ENCODE measurements around the gene SOX2. TPM values are rescaled to one million over a fixed set of nuclear protein-coding genes. Genes with fewer than 3 reads are reported as not detected.

Gene SOX2
- total RNA-seq, 2 experiments from 2014 or later, result not detected

- no peaks in the 10 kb centered on the region for H3K36me3 Mint-ChIP-seq (ENCODE audit: low read depth)
- Histone ChIP-seq H3K27ac (ENCODE audit: low read depth in 1 of 2, low read length in 2 of 2) (no peak overlapping the region), H3K36me3 (ENCODE audit: insufficient read depth, low read length) (no peaks in the 10 kb centered on the region), H3K4me3 (ENCODE audit: low read length) (peak overlapping the region; percentile 50), H3K9me3 (ENCODE audit: control insufficient read depth in 1 of 2, insufficient read depth in 1 of 2, low read length in 2 of 2) (peaks cover 24 to 44% of the 10 kb centered on the region in 2 experiments), H3K27me3 (ENCODE audit: control insufficient read depth in 1 of 2, insufficient read depth in 2 of 2, low read length in 2 of 2) (peaks cover 91 to 96% of the 10 kb centered on the region in 2 experiments), H3K4me1 (ENCODE audit: insufficient read depth, low read length) (peaks cover 18% of the 10 kb centered on the region)
- peaks cover 26% of the 10 kb centered on the region for H3K4me1 Mint-ChIP-seq (ENCODE audit: low read depth)
- ChIA-PET POLR2A (no interaction called here), CTCF (no interaction called here)
- no peak for ATAC-seq (ENCODE audit: poor library complexity)
- no peak for DNase-seq
- H3K4me3 Mint-ChIP-seq, result peak overlapping the region; percentile 62
- no peak overlapping the region for H3K27ac Mint-ChIP-seq
- no peak for TF ChIP-seq CTCF (IDR thresholded peaks at IDR 0.05)
- peaks cover 99% of the 10 kb centered on the region for H3K27me3 Mint-ChIP-seq
- H3K9me3 Mint-ChIP-seq, result peaks cover 18% of the 10 kb centered on the region
- intact Hi-C loops (cut with DNase I, micrococcal nuclease), result no loop called here
These were observed 14.9 kb downstream of the SOX2 start for GRCh38 chr3:181726351-181727330.

DNA sequence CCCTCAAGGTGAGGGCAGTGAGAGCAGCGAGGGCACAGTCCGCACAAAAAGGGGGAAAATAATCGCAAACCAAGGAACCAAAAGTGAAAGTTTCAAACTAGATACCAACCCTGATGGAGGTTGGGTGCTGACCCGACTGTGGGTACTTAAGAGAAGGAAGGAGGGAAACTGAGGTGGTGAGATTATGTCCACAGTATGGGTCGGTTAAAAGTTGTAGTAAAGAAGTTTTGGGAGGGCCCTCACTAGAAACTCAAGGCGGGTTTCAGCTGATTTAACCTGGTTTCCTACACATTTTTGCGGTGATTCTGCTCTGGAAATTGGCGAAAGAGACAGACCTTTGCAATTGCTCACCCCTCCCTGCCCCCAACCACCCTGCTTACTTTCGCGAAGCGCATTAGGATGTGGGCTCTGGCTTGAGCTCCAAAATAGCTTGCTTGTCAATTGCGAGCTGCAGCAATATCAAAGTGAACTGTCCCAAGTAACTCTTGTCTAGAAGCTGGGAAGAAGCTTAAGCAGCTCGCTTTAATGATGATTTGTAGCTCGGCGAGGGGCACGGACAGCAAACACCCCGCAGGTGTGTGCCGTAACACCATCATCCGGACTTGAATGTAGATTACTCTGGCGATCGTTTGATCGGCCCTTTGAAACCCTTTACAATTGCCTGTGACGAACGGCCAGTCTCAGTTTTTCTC, 15.8 kb downstream of the SOX2 start:
- Mint-ChIP-seq H3K4me3 (peak overlapping the region; percentile 62), H3K36me3 (ENCODE audit: low read depth) (no peaks in the 10 kb centered on the region), H3K27me3 (peaks cover 97% of the 10 kb centered on the region), H3K4me1 (ENCODE audit: low read depth) (peaks cover 26% of the 10 kb centered on the region), H3K9me3 (peaks cover 18% of the 10 kb centered on the region), H3K27ac (no peak overlapping the region)
- ATAC-seq (ENCODE audit: poor library complexity) (no peak), DNase-seq (no peak)
- H3K9me3 ChIP-seq (ENCODE audit: control insufficient read depth in 1 of 2, insufficient read depth in 1 of 2, low read length in 2 of 2), result peaks cover 23 to 41% of the 10 kb centered on the region in 2 experiments
- no peak overlapping the region for H3K27ac ChIP-seq (ENCODE audit: low read depth in 1 of 2, low read length in 2 of 2)
- H3K27me3 ChIP-seq (ENCODE audit: control insufficient read depth in 1 of 2, insufficient read depth in 2 of 2, low read length in 2 of 2), result peaks cover 87 to 88% of the 10 kb centered on the region in 2 experiments
- POLR2A ChIA-PET, result no interaction called here
- intact Hi-C loops (cut with DNase I, micrococcal nuclease), result no loop called here
- H3K4me3 ChIP-seq (ENCODE audit: low read length), result peak overlapping the region; percentile 50
- H3K4me1 ChIP-seq (ENCODE audit: insufficient read depth, low read length), result peaks cover 18% of the 10 kb centered on the region
- CTCF ChIA-PET, result no interaction called here
- no peaks in the 10 kb centered on the region for H3K36me3 ChIP-seq (ENCODE audit: insufficient read depth, low read length)
- TF ChIP-seq CTCF (IDR thresholded peaks at IDR 0.05), result no peak

- POLR2A ChIA-PET, result no interaction called here
- no peak overlapping the region for H3K4me3 ChIP-seq (ENCODE audit: low read length)
- no peak for ATAC-seq (ENCODE audit: poor library complexity)
- intact Hi-C loops (cut with DNase I, micrococcal nuclease), result no loop called here
- no peaks in the 10 kb centered on the region for H3K36me3 ChIP-seq (ENCODE audit: insufficient read depth, low read length)
- peaks cover 18% of the 10 kb centered on the region for H3K4me1 ChIP-seq (ENCODE audit: insufficient read depth, low read length)
- H3K9me3 Mint-ChIP-seq, result peaks cover 13% of the 10 kb centered on the region
- DNase-seq, result no peak
- H3K4me1 Mint-ChIP-seq (ENCODE audit: low read depth), result peaks cover 26% of the 10 kb centered on the region
- no peak overlapping the region for H3K4me3 Mint-ChIP-seq
- CTCF ChIA-PET, result no interaction called here
- no peak overlapping the region for H3K27ac Mint-ChIP-seq
- H3K27me3 ChIP-seq (ENCODE audit: control insufficient read depth in 1 of 2, insufficient read depth in 2 of 2, low read length in 2 of 2), result peaks cover 75 to 76% of the 10 kb centered on the region in 2 experiments
- H3K9me3 ChIP-seq (ENCODE audit: control insufficient read depth in 1 of 2, insufficient read depth in 1 of 2, low read length in 2 of 2), result peaks cover 20 to 37% of the 10 kb centered on the region in 2 experiments
- H3K36me3 Mint-ChIP-seq (ENCODE audit: low read depth), result no peaks in the 10 kb centered on the region
- H3K27me3 Mint-ChIP-seq, result peaks cover 93% of the 10 kb centered on the region
- H3K27ac ChIP-seq (ENCODE audit: low read depth in 1 of 2, low read length in 2 of 2), result no peak overlapping the region
- TF ChIP-seq CTCF (IDR thresholded peaks at IDR 0.05), result no peak
These were observed 17.0 kb downstream of the SOX2 start for GRCh38 chr3:181728470-181729340.
